IPS-18a (cell line): ENCODE results near the gene MMAA.
"Not testable (repeated sequence)": the region's sequence is repeated elsewhere in the genome, so short reads cannot be mapped to it uniquely, and the experiment has no call there.

Experiments
- H3K27ac ChIP-seq: one replicate; pipeline ENCODE4 v1.5.1; 2013; ENCODE audit warnings: low read length
- H3K27me3 ChIP-seq: one replicate; pipeline ENCODE4 v1.6.1; 2013; ENCODE audit warnings: mild to moderate bottlenecking, low read length; ENCODE audit not compliant: control insufficient read depth, insufficient read depth
- H3K36me3 ChIP-seq: one replicate; pipeline ENCODE4 v1.6.1; 2013; ENCODE audit warnings: low read depth, low read length; ENCODE audit not compliant: control insufficient read depth
- H3K4me1 ChIP-seq: one replicate; pipeline ENCODE4 v1.6.1; 2013; ENCODE audit warnings: low read depth, low read length; ENCODE audit not compliant: control insufficient read depth
- H3K4me3 ChIP-seq: one replicate; pipeline ENCODE4 v1.5.1; 2013; ENCODE audit warnings: low read length
- H3K9ac ChIP-seq: one replicate; pipeline ENCODE4 v1.6.1; 2013; ENCODE audit warnings: mild to moderate bottlenecking, low read length, moderate library complexity
- H3K9me3 ChIP-seq: one replicate; pipeline ENCODE4 v1.6.1; 2013; ENCODE audit warnings: low read depth, low read length; ENCODE audit not compliant: control insufficient read depth

MMAA gene

DNA sequence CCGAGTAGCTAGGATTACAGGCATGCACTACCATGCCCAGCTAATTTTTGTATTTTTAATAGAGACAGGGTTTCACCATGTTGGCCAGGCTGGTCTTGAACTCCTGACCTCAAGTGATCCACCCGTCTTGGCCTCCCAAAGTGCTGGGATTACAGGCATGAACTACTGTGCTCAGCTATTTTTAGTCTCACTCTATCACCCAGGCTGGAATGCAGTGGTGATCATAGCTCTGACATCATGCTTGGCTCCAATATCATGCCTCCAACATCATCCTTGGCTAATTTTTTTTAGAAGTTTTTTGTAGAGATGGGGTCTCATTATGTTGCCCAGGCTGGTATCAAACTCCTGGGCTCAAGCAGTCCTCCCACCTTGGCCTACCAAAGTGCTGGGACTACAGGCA is 21.1 kb downstream of the MMAA start:
- not testable (repeated sequence) for H3K27me3 ChIP-seq, H3K36me3 ChIP-seq, H3K9me3 ChIP-seq, H3K4me1 ChIP-seq, H3K9ac ChIP-seq, H3K27ac ChIP-seq, H3K4me3 ChIP-seq

DNA sequence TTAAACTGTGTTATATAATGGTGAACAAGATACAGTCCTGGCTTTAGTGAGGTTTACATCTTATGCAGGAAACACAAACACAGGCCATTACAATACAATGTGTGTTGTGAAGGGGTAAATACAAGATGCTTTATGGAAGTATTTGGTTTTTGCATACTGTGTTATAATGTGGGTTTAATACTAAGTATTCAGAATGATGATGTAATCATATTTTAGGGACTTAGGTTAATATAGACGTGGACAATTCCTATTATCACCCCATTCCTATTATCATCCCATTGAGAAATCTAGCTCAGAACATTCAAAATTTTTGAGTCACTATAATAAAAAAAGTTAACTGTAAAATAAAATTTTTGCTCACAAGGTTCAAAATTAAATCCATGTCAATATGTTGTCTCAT is 24.1 kb downstream of the MMAA start:
- no peak overlapping the region for H3K4me3 ChIP-seq
- H3K27me3 ChIP-seq = no peaks in the 10 kb centered on the region
- H3K27ac ChIP-seq = no peak overlapping the region
- H3K9ac ChIP-seq = no peak overlapping the region
- H3K4me1 ChIP-seq = no peaks in the 10 kb centered on the region
- no peaks in the 10 kb centered on the region for H3K9me3 ChIP-seq
- H3K36me3 ChIP-seq = no peaks in the 10 kb centered on the region

DNA sequence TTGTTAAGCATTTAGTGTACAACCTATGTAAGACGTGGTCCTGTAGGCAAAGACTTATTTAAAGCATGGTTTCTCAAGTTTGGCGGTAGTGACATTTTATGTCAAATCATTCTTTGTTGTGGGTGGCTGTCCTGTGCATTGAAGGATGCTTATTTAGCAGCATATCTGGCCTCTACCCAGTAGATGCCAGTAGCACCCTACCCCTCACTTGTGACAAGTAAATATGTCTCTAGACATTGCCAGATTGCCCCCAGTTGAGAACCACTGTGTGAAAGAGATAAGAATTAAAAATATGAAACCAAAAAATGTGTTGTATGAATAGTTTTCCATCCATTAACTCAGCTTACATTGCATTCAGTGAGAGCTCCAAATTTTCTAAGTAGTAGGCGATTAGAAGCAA is 25.5 kb downstream of the MMAA start:
- no peak overlapping the region for H3K9ac ChIP-seq
- no peak overlapping the region for H3K4me3 ChIP-seq
- H3K9me3 ChIP-seq = no peaks in the 10 kb centered on the region
- no peaks in the 10 kb centered on the region for H3K27me3 ChIP-seq
- no peak overlapping the region for H3K27ac ChIP-seq
- no peaks in the 10 kb centered on the region for H3K4me1 ChIP-seq
- H3K36me3 ChIP-seq = no peaks in the 10 kb centered on the region

DNA sequence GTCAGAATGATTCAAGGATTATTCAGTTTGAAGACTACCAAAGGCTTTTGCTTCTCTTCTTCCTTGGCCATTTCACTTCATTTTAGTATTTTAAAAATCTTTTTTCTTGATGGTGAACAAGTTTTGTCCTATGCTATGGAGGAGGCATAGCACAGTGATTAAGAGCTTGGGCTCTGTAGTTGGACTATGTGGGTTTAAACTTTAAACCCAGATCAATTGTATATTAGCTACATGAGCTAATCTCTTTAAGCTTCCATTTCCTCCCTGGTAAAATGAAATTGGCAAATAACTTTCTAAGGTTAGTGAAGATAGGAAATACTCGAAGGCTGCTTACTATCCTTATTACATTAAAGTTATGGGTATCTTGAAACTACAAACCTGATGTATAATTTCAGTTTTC is 37.0 kb downstream of the MMAA start:
- Histone ChIP-seq H3K9me3 (no peaks in the 10 kb centered on the region), H3K27me3 (no peaks in the 10 kb centered on the region)

DNA sequence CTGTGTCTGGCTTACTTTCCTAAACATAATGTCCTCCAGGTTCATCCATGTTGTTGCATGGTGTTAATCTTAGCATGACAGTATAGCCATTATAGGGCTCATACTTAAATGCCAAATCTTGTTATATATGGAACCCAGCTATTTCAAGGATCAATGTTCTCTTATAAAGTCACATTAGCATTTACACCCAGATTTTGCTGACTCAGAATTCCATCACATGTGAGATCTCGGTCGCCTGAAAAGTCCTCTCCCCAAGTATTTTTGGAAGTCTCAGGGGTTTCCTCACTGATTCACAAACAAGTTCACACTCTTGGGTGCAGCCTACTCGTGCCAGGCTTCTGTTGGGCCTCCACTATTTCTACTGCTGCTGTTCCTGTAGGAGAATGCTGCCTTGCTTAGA is 40.9 kb downstream of the MMAA start:
- H3K27me3 ChIP-seq = no peaks in the 10 kb centered on the region
- H3K9me3 ChIP-seq = no peaks in the 10 kb centered on the region
- no peak overlapping the region for H3K27ac ChIP-seq
- no peak overlapping the region for H3K9ac ChIP-seq
- no peaks in the 10 kb centered on the region for H3K4me1 ChIP-seq
- no peaks in the 10 kb centered on the region for H3K36me3 ChIP-seq
- H3K4me3 ChIP-seq = no peak overlapping the region

More for the DNA sequence above, 37.0 kb downstream of the MMAA start:
- no peak overlapping the region for H3K9ac ChIP-seq
- H3K36me3 ChIP-seq = no peaks in the 10 kb centered on the region
- H3K27ac ChIP-seq = no peak overlapping the region
- H3K4me3 ChIP-seq = no peak overlapping the region
- no peaks in the 10 kb centered on the region for H3K4me1 ChIP-seq

DNA sequence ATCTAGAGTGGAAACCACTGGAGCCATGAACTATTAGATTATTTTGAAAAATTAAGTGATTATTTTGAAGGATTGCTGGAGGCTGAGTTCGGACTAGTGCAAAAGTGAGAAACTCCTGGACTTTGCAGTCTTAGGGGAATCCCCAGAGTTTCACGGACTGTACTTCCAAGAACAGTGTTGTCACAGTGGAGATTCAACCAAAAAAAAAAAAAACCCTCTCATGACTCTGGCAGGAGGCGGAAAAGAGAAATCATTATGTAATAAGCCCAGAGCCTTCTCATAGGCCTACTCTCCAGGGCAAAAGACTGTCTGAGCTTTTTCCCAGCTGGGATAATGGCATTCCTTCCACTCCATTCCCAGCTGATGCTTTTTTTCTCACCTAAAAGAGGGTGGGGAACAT is 44.0 kb downstream of the MMAA start:
- Histone ChIP-seq H3K9ac (no peak overlapping the region), H3K4me1 (no peaks in the 10 kb centered on the region), H3K4me3 (no peak overlapping the region), H3K27me3 (no peaks in the 10 kb centered on the region), H3K36me3 (no peaks in the 10 kb centered on the region), H3K27ac (no peak overlapping the region), H3K9me3 (no peaks in the 10 kb centered on the region)

DNA sequence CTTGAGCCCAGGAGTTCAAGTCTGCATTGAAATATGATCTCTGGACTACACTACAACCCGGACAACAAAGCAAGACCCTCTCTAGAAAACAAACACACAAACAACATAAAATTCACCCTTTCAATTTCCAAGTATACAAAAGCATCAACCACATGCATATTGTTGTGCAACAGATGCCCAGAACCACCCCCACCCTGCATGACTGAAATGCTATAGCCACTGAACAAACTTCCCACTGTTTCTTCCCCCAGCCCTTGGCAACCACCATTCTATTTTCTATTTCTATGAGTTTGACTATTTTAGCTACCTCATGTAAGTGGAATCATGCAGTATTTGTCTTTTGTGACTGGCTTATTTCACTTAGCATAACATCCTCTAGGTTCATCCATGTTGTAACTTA is 46.6 kb downstream of the MMAA start:
- Histone ChIP-seq H3K36me3 (no peaks in the 10 kb centered on the region), H3K9ac (no peak overlapping the region), H3K4me3 (no peak overlapping the region), H3K27ac (no peak overlapping the region), H3K9me3 (no peaks in the 10 kb centered on the region), H3K4me1 (no peaks in the 10 kb centered on the region), H3K27me3 (no peaks in the 10 kb centered on the region)

DNA sequence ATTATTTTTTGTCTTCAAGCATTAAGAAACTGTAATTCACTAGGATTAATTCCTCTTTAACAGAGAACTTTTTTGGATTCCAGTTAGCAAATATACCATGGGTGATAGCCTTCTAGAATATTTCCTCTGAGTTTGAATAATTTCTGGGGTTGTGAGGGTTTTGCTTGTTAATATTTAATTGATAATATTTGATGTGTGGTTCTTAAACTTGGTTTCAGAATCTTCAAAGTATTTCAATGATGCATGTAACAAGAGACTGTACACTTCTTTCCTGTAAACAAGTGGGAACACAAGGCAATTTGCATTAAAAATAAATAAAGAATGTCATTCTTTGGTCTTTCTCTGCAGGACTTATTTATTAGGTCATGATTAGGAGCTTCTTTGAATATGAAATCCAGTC is 51.2 kb downstream of the MMAA start:
- no peaks in the 10 kb centered on the region for H3K27me3 ChIP-seq
- H3K9ac ChIP-seq = no peak overlapping the region
- no peaks in the 10 kb centered on the region for H3K36me3 ChIP-seq
- no peaks in the 10 kb centered on the region for H3K4me1 ChIP-seq
- no peaks in the 10 kb centered on the region for H3K9me3 ChIP-seq
- no peak overlapping the region for H3K4me3 ChIP-seq
- no peak overlapping the region for H3K27ac ChIP-seq

DNA sequence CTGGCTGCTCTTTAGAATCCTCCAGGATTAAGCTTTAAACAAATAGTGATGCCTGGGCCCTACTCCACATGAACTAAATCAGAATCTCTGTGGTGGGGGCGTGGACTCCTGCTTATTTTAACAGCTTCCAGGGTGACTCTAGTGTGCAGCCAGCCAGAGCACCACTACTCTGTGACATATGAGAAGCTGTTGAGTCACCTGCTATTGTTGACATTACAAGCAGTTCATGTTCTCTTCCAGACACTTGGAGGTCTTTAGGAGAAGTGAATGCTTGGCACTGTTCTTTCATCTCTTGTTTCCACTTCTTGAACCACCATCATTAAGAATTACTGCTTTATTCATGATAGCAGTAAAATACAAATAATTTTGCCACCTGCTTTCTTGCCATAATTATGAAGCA is 60.3 kb downstream of the MMAA start:
- Histone ChIP-seq H3K9me3 (peaks cover 2% of the 10 kb centered on the region), H3K27ac (no peak overlapping the region), H3K4me3 (no peak overlapping the region), H3K9ac (no peak overlapping the region), H3K27me3 (no peaks in the 10 kb centered on the region), H3K36me3 (no peaks in the 10 kb centered on the region), H3K4me1 (no peaks in the 10 kb centered on the region)

DNA sequence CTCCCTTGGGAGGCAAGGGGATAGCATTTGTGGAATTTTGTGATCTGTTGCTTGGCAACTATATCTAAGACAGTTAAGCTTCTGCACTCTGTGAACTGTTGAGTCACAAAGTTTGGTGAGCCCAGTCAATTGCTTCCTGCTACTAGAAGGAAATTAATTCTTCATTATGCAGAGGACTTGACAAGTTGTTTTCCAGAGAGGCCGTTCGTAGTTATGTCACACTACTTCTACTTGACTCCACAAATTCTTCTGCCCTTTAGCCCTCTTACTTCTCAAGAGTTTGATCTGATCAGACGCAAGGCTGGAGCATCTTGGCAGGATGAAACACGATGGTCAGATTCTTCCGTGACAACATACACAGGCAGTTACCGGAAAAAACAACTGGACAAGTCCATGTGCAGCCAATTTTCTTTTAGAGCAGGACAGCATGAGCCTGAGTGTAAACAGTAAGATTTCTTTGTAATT is 60.8 kb downstream of the MMAA start, which contains the start of gene C4orf51:
C4orf51 (plus strand) TSS at position 156 of the 465 bp plus-strand sequence; CDS start at position 214, 58 bp downstream.
- no peaks in the 10 kb centered on the region for H3K4me1 ChIP-seq
- H3K36me3 ChIP-seq = no peaks in the 10 kb centered on the region
- no peaks in the 10 kb centered on the region for H3K27me3 ChIP-seq
- no peak within 1 kb of the TSS for H3K27ac ChIP-seq
- no peak within 1 kb of the TSS for H3K9ac ChIP-seq
- no peak within 1 kb of the TSS for H3K4me3 ChIP-seq
- peaks cover 2% of the 10 kb centered on the region for H3K9me3 ChIP-seq

DNA sequence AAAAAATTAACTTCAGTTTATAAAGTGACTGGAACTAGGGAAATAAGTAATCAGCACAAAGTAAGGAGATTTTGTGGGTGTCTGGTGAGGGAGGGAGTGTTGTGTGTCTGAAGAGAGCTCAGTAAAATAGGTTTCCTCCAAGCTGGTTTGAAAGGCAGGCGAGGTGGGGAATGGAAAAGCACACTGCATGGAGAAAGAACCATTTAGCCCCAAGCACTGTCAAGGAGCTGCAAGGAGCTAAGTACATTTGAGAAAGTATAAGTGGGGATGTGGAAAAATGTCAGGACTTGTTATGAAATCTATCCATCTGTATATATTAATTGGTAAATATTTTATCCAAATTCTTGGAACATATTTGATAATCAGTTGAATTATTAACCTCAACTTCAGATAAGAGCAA is 61.7 kb downstream of the MMAA start:
- H3K36me3 ChIP-seq = no peaks in the 10 kb centered on the region
- no peak overlapping the region for H3K4me3 ChIP-seq
- H3K27ac ChIP-seq = no peak overlapping the region

DNA sequence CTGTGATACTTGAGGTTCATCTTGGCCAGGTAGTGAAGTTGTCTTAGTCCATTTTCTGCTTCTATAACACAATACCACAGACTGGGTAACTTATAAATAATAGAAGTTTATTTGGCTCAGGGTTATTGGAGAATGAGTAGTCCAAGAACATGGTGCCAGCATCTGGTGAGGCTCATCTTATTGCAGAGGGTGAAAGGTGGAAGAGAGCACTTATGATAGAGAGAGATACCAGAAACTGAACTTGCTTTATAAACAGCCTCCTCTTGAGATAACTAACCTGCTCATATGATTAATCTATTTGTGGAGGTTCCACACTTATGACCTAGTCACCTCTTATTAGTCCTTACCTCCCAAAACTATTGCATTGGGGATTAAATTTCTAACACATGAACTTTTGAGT is 62.3 kb downstream of the MMAA start:
- no peaks in the 10 kb centered on the region for H3K4me1 ChIP-seq
- no peak overlapping the region for H3K27ac ChIP-seq
- no peaks in the 10 kb centered on the region for H3K27me3 ChIP-seq
- H3K9me3 ChIP-seq = peaks cover 2% of the 10 kb centered on the region
- no peaks in the 10 kb centered on the region for H3K36me3 ChIP-seq
- no peak overlapping the region for H3K4me3 ChIP-seq
- no peak overlapping the region for H3K9ac ChIP-seq

More for the DNA sequence above, 61.7 kb downstream of the MMAA start:
- Histone ChIP-seq H3K9ac (no peak overlapping the region), H3K9me3 (peaks cover 2% of the 10 kb centered on the region), H3K4me1 (no peaks in the 10 kb centered on the region), H3K27me3 (no peaks in the 10 kb centered on the region)
